Measurements from ENCODE around the gene NOL6.
"Not testable (repeated sequence)": the region's sequence is repeated elsewhere in the genome, so short reads cannot be mapped to it uniquely, and the experiment has no call there.

DNA sequence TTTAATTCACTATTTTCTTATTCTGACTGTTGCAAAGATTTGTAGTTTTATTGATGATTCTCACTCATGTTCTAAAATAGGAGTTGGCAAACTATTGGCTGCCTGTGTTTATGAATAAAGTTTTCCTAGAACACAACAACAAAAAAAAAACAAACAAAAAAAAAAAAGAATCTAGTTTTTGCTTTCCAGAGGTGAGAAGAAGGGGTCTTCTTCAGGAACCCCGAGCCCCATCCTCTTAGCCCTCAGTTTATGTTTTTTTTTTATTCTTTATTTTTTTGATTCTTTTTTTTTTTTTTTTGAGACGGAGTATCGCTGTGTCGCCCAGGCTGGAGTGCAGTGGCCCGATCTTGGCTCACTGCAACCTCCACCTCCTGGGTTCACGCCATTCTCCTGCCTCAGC is 49.2 kb downstream of the NOL6 start:
- TF ChIP-seq, protein P1, sequence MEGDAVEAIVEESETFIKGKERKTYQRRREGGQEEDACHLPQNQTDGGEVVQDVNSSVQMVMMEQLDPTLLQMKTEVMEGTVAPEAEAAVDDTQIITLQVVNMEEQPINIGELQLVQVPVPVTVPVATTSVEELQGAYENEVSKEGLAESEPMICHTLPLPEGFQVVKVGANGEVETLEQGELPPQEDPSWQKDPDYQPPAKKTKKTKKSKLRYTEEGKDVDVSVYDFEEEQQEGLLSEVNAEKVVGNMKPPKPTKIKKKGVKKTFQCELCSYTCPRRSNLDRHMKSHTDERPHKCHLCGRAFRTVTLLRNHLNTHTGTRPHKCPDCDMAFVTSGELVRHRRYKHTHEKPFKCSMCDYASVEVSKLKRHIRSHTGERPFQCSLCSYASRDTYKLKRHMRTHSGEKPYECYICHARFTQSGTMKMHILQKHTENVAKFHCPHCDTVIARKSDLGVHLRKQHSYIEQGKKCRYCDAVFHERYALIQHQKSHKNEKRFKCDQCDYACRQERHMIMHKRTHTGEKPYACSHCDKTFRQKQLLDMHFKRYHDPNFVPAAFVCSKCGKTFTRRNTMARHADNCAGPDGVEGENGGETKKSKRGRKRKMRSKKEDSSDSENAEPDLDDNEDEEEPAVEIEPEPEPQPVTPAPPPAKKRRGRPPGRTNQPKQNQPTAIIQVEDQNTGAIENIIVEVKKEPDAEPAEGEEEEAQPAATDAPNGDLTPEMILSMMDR (IDR thresholded peaks at IDR 0.05; ENCODE audit: low read length): not testable (repeated sequence)
- not testable (repeated sequence) for TF ChIP-seq EZH2 (optimal IDR thresholded peaks at IDR 0.05; ENCODE audit: low read depth, low read length)
